GM11168 (cell line): Measurements from ENCODE around the gene SPRED2.

Experiments
- in situ Hi-C: fragments of 300-500 bp; cut with MboI; formaldehyde crosslinking; loops from one replicate; pipeline ENCODE4 v1.12.0; 2022; ENCODE audit warnings: low sequenced_read_pairs; ENCODE audit not compliant: unreplicated experiment

The SPRED2 gene

DNA sequence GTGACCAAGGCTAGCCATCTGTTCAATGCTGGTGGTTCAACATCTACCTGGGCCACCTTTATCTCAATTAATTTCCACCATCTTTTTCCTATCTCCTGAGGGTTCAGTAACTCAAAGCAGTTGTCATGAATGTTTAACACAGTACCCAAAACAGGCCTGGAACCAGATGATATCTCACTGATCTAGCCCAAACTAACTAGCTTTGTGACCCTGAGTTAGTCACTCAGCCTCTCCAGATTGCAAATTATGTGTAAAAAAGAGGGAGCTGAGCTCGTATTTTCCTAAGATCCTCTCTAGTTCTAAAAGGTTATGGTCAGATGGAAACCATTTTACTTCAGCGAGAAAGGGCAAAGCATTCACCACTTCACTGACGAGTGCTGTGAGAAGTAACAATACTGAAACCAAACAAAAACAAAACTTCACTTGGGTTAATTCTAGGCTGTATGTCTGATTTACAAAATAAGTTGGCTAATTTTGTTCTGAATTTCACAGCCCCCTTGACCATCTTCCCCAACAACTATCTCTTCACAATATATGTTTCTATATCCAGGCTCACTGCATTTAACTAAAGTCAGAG is 14.8 kb downstream of the SPRED2 start:
- in situ Hi-C loops = no loop called here

DNA sequence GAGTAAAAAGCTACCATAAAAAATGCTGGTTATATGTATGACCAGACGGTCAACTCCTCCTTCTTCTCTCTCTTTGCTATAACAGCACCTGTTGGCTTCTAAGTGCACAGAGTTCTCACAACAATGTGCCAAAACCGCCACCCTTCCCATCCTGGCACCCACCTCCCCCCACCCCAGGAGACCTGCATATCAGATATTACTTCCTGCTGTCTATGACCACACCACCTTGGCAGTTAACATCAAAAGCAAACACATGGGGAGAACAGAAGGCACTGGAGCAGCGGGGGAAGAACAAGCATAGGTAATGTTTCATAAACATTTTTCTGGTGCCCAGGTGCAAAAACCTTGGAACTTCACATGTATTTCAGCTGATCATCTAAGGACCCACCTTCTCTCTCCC is 15.5 kb downstream of the SPRED2 start:
- in situ Hi-C loops = no loop called here

- in situ Hi-C loops = no loop called here
Observed at GRCh38 chr2:65416321-65416720, 16.1 kb downstream of the SPRED2 start.

- in situ Hi-C loops = no loop called here
Observed at GRCh38 chr2:65415091-65415490, 17.3 kb downstream of the SPRED2 start.

- in situ Hi-C loops = no loop called here
Observed at GRCh38 chr2:65413610-65414009, 18.8 kb downstream of the SPRED2 start.

DNA sequence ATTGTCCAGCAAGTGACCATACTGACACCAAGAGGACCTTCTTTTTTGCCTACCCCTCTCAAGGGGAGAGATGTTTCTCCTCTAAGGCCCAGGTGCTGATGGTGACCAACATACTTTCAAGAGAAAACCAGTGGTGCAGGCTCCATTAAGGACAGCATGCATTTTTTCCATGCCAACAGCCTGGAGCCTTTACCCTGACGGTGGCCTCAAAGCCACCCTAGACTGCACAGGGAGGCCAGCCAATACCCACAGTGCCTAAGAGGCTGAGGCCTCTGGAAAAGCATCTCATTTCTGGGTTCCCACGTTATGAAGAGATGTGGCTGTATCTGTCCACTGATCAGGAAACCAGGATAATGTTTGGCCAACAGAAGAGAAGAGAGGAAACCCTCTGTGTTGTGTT is 19.3 kb downstream of the SPRED2 start:
- in situ Hi-C loops = no loop called here

GRCh38 chr2:65411056-65411795 is 21.2 kb downstream of the SPRED2 start:
- in situ Hi-C loops = no loop called here

DNA sequence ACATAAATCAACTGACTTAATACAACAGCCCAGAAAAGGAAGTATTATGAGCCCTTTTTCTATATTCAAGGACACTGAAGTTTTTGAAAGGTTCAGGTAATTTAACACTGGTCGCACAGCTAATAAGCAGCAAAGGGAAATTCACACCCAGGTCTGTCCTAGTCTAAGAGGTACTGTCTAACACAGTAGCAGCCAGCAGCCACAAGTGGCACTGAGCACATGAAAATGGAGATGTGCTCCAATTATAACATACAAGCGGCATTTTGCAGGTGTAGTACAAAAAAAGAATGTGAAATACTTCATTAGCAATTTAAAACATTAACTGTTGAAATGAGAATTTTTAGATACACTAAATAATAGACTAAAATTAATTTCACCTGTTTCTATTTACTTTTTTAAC is 23.4 kb downstream of the SPRED2 start:
- in situ Hi-C loops = no loop called here

GRCh38 chr2:65407240-65407639 is 25.2 kb downstream of the SPRED2 start:
- in situ Hi-C loops = no loop called here

DNA sequence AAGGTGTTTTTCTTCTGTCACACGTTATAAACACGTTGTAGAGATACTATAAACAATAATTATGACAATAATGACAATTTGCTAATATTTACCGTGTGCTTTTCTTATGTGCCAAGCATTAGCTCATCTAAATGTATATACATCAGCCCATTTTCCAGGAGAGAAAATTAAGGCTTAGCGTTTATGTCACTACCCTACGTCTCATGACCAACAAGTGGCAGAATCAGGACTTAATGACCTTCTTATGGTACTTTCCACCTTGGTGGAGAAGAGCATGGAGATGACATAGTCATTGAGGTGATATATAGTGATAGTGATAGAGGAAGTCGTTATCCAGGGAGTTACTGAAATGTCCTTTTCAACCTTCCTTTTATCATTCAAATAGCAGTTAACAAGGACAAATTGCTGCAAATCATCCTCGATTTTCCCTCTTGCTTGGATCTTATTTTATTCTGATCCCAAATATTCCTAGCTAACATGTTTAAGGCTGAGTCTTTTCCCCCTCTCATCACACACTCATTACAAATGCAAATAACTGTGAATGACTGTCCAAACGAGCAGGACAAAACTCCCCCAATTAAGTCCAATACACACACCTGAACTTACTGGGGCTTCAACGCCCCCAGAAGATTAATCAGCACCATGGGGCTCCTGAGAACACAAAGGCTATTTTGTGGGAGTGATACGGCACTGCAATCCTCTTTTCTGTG is 27.3 kb downstream of the SPRED2 start:
- in situ Hi-C loops = no loop called here

- in situ Hi-C loops = no loop called here
Observed at GRCh38 chr2:65403529-65403915, 28.9 kb downstream of the SPRED2 start.

DNA sequence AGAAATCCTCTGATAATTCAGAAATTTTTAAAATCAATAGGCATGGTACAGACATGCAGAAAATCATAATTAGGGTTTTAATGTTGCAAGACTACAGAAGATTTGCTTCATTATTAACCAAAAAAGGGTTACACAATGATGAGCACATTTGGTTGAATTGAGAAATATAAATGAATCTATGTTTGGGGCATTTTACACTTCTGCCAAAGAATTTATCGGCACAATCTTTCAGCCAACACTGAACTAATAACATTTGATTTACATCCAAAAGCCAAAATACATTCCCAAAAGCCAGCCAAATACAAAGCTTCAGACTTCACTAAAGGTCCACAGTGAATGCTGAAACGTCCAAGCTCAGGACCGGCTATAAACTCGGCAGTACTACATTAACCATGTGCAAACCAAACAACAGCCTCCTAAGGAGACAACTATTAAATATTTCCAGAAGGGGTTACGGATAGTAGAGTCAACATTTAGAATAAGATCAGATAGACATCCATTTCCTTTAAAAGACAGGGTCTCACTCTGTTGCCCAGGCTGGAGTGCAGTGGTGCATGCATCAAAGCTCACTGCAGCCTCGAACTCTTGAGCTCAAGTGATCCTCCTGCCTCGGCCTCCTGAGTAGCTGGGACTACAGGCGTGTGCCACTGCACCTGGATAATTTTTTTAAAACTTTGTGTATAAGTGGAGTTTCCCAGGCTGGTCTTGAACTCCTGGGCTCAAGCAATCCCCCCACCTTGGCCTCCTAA is 29.4 kb downstream of the SPRED2 start:
- in situ Hi-C loops = no loop called here

- in situ Hi-C loops = no loop called here
Observed at GRCh38 chr2:65402323-65402722, 30.1 kb downstream of the SPRED2 start.

GRCh38 chr2:65397122-65397521 is 35.3 kb downstream of the SPRED2 start:
- in situ Hi-C loops = no loop called here

DNA sequence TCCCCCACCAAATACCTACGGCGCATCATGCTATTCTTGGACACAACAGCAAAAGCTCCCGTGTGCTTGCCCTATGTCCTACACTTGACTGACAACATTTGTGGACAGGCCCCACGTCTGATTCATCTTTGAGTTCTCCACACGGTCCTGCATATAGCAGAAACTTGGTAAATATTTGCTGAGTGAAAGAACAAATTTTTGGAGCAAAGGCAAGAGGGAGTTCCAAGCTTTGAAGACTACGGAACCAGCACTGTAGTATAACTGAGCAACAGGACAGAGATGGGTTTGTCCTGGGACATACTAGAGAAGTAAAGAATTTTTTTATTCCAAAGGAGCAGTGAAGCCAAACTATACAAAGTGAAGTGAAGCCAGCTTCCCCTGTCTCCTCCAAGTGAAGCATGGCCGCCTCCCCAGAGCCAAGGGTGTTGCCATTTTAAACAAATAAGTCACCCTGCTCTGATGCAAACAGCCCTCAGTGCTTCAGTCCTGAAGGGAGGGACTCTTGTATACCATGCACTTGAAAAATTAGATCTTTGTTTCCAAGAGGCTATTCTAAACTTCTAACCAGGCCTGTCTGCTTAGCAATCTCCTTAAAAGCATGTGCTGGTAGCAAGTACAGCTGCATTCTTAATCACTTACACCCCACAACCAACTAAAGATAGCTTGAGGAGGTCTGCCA is 35.9 kb downstream of the SPRED2 start:
- in situ Hi-C loops = no loop called here

GRCh38 chr2:65395621-65396347 is 36.6 kb downstream of the SPRED2 start:
- in situ Hi-C loops = no loop called here

GRCh38 chr2:65393743-65394422 is 38.5 kb downstream of the SPRED2 start:
- in situ Hi-C loops = no loop called here

DNA sequence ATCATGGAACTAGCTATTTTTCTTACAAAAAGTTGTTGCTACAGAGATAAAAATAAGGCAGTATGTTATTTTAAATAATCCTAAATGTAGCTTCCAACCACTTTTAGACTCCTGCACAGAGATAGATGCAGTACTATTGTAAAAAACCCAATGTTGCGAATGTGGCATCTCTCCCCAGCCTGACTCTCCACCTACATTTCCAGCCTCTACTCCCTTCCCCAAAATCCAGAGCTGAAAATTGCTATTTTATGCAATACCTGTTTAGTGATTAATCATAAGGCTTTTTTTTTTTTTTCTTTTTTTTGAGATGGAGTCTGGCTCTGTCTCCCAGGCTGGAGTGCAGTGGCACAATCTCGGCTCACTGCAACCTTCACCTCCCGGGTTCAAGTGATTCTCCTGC is 39.4 kb downstream of the SPRED2 start:
- in situ Hi-C loops = no loop called here

- in situ Hi-C loops = no loop called here
Observed at GRCh38 chr2:65392609-65393008, 39.8 kb downstream of the SPRED2 start.
